ENCODE data around the gene TTI1. TPM values are rescaled to one million over a fixed set of nuclear protein-coding genes. Genes with fewer than 3 reads are reported as not detected.

Gene TTI1
- total RNA-seq, 2 donors from 2014 or later = 37.5 to 56.2 TPM

DNA sequence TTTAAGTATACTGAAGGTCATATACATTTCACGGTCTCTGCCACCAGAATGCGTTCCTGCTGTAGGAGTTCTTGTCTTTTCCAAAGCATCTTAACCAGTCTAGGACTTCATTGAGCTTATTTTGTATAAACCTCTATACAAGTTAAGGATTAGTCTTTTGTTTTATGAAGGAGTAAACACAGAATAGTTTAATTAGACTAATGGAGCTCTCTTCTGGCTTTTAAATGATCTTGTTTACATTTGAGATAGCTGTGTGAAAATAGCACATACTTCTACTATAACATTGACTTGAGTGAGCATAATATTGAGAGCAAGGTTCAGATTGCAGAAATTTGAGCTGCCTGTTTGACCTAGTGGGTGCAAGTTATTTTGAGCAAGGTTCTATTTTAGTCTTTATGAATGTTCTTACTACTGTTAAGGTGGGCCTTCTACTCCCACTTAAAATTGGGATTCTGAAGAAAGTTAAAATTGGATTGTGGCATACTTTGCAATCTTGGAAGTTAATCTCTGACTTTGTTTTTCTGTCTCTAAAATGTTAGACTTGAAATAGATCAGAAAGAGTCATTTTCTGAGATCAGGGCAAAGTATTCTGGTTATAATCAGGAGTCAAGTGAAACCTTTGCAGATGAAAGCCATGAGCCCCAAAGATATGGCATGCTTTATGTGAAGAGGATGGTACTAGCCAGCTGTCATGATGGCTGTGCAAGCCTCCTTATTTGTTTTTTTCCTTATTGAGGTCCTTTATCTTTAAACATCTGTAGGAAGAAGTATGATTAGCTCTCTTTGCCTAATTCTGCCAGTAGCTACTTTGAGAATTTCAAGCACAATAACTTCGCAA lies 42.1 kb upstream of the TTI1 start:
- WGBS, 2 experiments (ENCODE audit: insufficient coverage in 1 of 2, insufficient read length in 1 of 2) = 94% methylated on average over 2 to 3 of the region's 3 CpGs

DNA sequence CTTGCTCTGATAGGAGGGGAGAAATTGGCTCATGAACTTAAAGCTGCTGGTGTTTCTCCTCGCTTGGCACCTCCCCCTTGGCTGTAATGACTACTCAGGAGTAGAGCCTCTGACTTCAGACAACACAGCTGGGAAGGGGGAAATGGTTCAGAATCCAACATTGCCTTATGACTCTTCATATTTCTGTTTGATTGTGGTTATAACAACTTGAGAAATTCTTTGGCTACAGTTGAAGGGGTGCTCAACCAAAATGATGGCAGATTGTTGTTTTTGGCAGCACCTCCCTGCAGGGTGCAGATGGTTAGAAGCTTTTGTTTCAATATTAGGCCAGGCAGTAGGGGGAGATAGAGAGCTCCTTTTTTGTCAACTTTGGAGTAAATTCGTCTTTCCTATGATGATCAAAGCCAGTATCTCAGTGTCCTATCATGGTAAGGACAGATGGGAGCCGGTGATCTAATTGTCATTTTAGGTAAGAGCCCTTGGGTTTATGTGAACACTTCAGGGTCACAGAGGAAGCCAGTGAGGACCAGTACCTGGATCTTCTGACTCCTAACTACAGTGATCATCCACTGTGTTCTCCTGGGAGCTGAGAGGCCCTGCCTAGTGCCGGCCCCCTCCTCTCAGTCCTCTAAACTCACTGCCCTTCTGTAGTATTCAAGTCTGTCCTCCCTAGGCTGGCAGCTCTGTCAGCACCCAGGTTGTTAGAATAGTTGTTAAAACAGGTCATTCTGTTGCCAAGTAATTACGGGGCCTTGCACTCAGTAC lies 40.2 kb upstream of the TTI1 start:
- peaks cover 47% of the 10 kb centered on the region for H3K36me3 Mint-ChIP-seq (ENCODE audit: low read depth)

More for the DNA sequence above, 42.1 kb upstream of the TTI1 start:
- TF ChIP-seq, protein P1, sequence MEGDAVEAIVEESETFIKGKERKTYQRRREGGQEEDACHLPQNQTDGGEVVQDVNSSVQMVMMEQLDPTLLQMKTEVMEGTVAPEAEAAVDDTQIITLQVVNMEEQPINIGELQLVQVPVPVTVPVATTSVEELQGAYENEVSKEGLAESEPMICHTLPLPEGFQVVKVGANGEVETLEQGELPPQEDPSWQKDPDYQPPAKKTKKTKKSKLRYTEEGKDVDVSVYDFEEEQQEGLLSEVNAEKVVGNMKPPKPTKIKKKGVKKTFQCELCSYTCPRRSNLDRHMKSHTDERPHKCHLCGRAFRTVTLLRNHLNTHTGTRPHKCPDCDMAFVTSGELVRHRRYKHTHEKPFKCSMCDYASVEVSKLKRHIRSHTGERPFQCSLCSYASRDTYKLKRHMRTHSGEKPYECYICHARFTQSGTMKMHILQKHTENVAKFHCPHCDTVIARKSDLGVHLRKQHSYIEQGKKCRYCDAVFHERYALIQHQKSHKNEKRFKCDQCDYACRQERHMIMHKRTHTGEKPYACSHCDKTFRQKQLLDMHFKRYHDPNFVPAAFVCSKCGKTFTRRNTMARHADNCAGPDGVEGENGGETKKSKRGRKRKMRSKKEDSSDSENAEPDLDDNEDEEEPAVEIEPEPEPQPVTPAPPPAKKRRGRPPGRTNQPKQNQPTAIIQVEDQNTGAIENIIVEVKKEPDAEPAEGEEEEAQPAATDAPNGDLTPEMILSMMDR (conservative IDR thresholded peaks at IDR 0.05) = no peak
- Histone ChIP-seq H3K9ac (ENCODE audit: extremely low read depth, low read length, poor library complexity, severe bottlenecking) (no peak overlapping the region), H3K4me3 (ENCODE audit: low read length) (no peak overlapping the region), H3K36me3 (ENCODE audit: control insufficient read depth, insufficient read depth, low read length) (peaks cover 65% of the 10 kb centered on the region), H3K27me3 (ENCODE audit: control insufficient read depth, insufficient read depth, low read length, poor library complexity, severe bottlenecking) (no peaks in the 10 kb centered on the region), H3K9me3 (ENCODE audit: control insufficient read depth, low read length) (peaks cover 3% of the 10 kb centered on the region), H3K27ac (ENCODE audit: low read depth, low read length) (no peak overlapping the region), H3K4me1 (ENCODE audit: control insufficient read depth, insufficient read depth, low read length) (peaks cover 5% of the 10 kb centered on the region)
- DNase-seq = no peak
- peaks cover 20% of the 10 kb centered on the region for H3K4me1 Mint-ChIP-seq
- H3K27ac Mint-ChIP-seq = no peak overlapping the region
- no peaks in the 10 kb centered on the region for H3K27me3 Mint-ChIP-seq (ENCODE audit: insufficient read depth)
- H3K4me3 Mint-ChIP-seq = no peak overlapping the region
- peaks cover 50% of the 10 kb centered on the region for H3K36me3 Mint-ChIP-seq (ENCODE audit: low read depth)
- peaks cover 7% of the 10 kb centered on the region for H3K9me3 Mint-ChIP-seq

DNA sequence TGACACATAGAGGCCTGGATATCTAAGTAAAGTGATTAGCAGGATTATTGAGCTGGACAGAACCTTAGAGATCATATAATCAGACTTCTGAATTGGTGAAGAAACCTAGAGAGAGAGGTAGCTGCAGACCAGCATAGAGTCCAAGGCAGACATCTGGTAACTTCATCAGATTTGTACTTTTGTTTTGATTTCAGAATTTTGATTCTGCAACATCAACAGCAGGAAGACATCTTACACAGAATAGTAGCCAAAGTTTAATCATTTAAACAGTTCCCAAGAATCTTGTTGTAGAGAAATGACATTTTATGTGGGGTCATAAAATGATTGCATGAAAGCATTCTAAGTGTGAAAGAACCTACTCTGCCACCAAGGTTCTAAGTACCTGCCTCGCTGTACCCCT lies 39.6 kb upstream of the TTI1 start:
- Histone ChIP-seq H3K27ac (ENCODE audit: low read depth, low read length) (no peak overlapping the region), H3K4me3 (ENCODE audit: low read length) (no peak overlapping the region), H3K4me1 (ENCODE audit: control insufficient read depth, insufficient read depth, low read length) (peaks cover 5% of the 10 kb centered on the region), H3K9me3 (ENCODE audit: control insufficient read depth, low read length) (no peaks in the 10 kb centered on the region), H3K36me3 (ENCODE audit: control insufficient read depth, insufficient read depth, low read length) (peaks cover 67% of the 10 kb centered on the region), H3K9ac (ENCODE audit: extremely low read depth, low read length, poor library complexity, severe bottlenecking) (no peak overlapping the region), H3K27me3 (ENCODE audit: control insufficient read depth, insufficient read depth, low read length, poor library complexity, severe bottlenecking) (no peaks in the 10 kb centered on the region)
- TF ChIP-seq, protein P1 (conservative IDR thresholded peaks at IDR 0.05) = no peak
- H3K36me3 Mint-ChIP-seq (ENCODE audit: low read depth) = peaks cover 46% of the 10 kb centered on the region
- H3K4me1 Mint-ChIP-seq = peaks cover 17% of the 10 kb centered on the region
- H3K27ac Mint-ChIP-seq = no peak overlapping the region
- no peaks in the 10 kb centered on the region for H3K9me3 Mint-ChIP-seq
- no peak overlapping the region for H3K4me3 Mint-ChIP-seq
- no peak for DNase-seq
- 69 to 86% methylated on average over 1 of the region's 1 CpG for WGBS, 2 experiments (ENCODE audit: insufficient coverage in 1 of 2, insufficient read length in 1 of 2)
- no peaks in the 10 kb centered on the region for H3K27me3 Mint-ChIP-seq (ENCODE audit: insufficient read depth)

More for the DNA sequence above, 40.2 kb upstream of the TTI1 start:
- Histone ChIP-seq H3K36me3 (ENCODE audit: control insufficient read depth, insufficient read depth, low read length) (peaks cover 66% of the 10 kb centered on the region), H3K27ac (ENCODE audit: low read depth, low read length) (no peak overlapping the region), H3K27me3 (ENCODE audit: control insufficient read depth, insufficient read depth, low read length, poor library complexity, severe bottlenecking) (no peaks in the 10 kb centered on the region), H3K9ac (ENCODE audit: extremely low read depth, low read length, poor library complexity, severe bottlenecking) (no peak overlapping the region), H3K9me3 (ENCODE audit: control insufficient read depth, low read length) (no peaks in the 10 kb centered on the region), H3K4me1 (ENCODE audit: control insufficient read depth, insufficient read depth, low read length) (peaks cover 5% of the 10 kb centered on the region), H3K4me3 (ENCODE audit: low read length) (no peak overlapping the region)
- H3K4me3 Mint-ChIP-seq = no peak overlapping the region
- peaks cover 20% of the 10 kb centered on the region for H3K4me1 Mint-ChIP-seq
- TF ChIP-seq, protein P1 (conservative IDR thresholded peaks at IDR 0.05) = peak; percentile 93
- peak; percentile 76 for DNase-seq
- 67 to 69% methylated on average over 4 to 5 of the region's 5 CpGs for WGBS, 2 experiments (ENCODE audit: insufficient coverage in 1 of 2, insufficient read length in 1 of 2)
- H3K9me3 Mint-ChIP-seq = no peaks in the 10 kb centered on the region
- H3K27me3 Mint-ChIP-seq (ENCODE audit: insufficient read depth) = no peaks in the 10 kb centered on the region
- H3K27ac Mint-ChIP-seq = no peak overlapping the region

Measured in endodermal cell (in vitro differentiated cells).